GM18505 (cell line): ENCODE results near the gene SOX1.

Experiments
- ATAC-seq: cut with Tn5 transposase; IDR thresholded peaks from one replicate; pipeline ENCODE4 v1.9.1; 2021; ENCODE audit not compliant: unreplicated experiment
- POLR2A ChIP-seq: IDR thresholded peaks from 4 replicates; pipeline ENCODE4 v1.6.1; 2011; ENCODE audit warnings: borderline replicate concordance; ENCODE audit not compliant: insufficient read depth, insufficient read length; ENCODE audit errors: extremely low read depth

Gene SOX1

GRCh38 chr13:112071723-112072533 is 5.0 kb downstream of the SOX1 start:
- no peak for ATAC-seq
- TF ChIP-seq POLR2A, result no peak

GRCh38 chr13:112072534-112073244 is 5.7 kb downstream of the SOX1 start:
- TF ChIP-seq POLR2A, result no peak
- no peak for ATAC-seq

GRCh38 chr13:112073245-112074138 is 6.5 kb downstream of the SOX1 start:
- no peak for ATAC-seq
- TF ChIP-seq POLR2A, result no peak

- no peak for TF ChIP-seq POLR2A
- ATAC-seq, result no peak
These were observed 7.4 kb downstream of the SOX1 start for GRCh38 chr13:112074139-112074865.

GRCh38 chr13:112077729-112078128 is 10.8 kb downstream of the SOX1 start:
- no peak for ATAC-seq
- TF ChIP-seq POLR2A, result no peak

GRCh38 chr13:112078216-112078615 is 11.3 kb downstream of the SOX1 start:
- no peak for TF ChIP-seq POLR2A
- ATAC-seq, result no peak

GRCh38 chr13:112078879-112079531 is 12.1 kb downstream of the SOX1 start:
- TF ChIP-seq POLR2A, result no peak
- ATAC-seq, result no peak

GRCh38 chr13:112079696-112080095 is 12.7 kb downstream of the SOX1 start:
- TF ChIP-seq POLR2A, result no peak
- ATAC-seq, result no peak

- no peak for TF ChIP-seq POLR2A
- ATAC-seq, result no peak
These were observed 17.0 kb downstream of the SOX1 start for GRCh38 chr13:112083971-112084370.

GRCh38 chr13:112092453-112092852 is 25.5 kb downstream of the SOX1 start:
- ATAC-seq, result no peak
- TF ChIP-seq POLR2A, result no peak

GRCh38 chr13:112095354-112095753 is 28.4 kb downstream of the SOX1 start:
- TF ChIP-seq POLR2A, result no peak
- no peak for ATAC-seq

- no peak for TF ChIP-seq POLR2A
- no peak for ATAC-seq
These were observed 30.0 kb downstream of the SOX1 start for GRCh38 chr13:112096959-112097358.
